ENCODE results near the gene ACTRT3.

DNA sequence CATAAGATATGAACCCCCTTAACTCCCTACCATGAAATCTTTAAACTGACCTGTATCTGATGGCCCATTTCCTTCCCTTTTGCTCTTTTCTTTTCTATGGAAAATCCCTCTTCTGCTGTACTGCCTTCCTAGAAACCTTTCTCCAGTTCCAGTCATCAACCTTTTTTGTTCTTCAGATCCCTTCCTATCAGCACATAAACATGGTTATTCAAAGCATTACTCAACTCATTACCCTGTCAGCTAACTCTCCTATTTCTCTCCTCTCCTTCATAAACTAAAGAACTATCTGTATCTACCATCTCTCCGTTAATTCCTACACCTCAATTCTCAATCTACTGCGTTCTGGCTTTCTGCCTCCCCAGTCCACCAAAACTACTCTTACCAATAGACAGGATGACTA, 17.5 kb downstream of the ACTRT3 start:
- no peak for TF ChIP-seq POLR2A (IDR thresholded peaks at IDR 0.05; ENCODE audit: low read depth, low read length)
- TF ChIP-seq, protein P1, sequence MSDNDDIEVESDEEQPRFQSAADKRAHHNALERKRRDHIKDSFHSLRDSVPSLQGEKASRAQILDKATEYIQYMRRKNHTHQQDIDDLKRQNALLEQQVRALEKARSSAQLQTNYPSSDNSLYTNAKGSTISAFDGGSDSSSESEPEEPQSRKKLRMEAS (IDR thresholded peaks at IDR 0.05; ENCODE audit: insufficient read depth, insufficient read length), result no peak
- TF ChIP-seq FOS (IDR thresholded peaks at IDR 0.05; ENCODE audit: borderline replicate concordance, insufficient read depth, low read length), result no peak
